H1 (cell line): ENCODE data around the gene DUSP10. TPM values are rescaled to one million over a fixed set of nuclear protein-coding genes. Genes with fewer than 3 reads are reported as not detected.

Experiments used
- CTCF ChIA-PET: fragments of 300-600 bp; sonication (Branson Sonifier 250); formaldehyde crosslinking; loops from one replicate; lab custom pipeline; 2021; ENCODE audit not compliant: partially characterized antibody; lab: Charles Lee
- POLR2A ChIA-PET: fragments of 300-600 bp; sonication (Branson Sonifier 250); formaldehyde crosslinking; loops from one replicate; lab custom pipeline; 2021; ENCODE audit warnings: inconsistent platforms; ENCODE audit not compliant: partially characterized antibody; lab: Charles Lee
- DNase-seq, 2 experiments: peaks; one replicate each; pipeline versions ENCODE4 v3.0.0 to v3.0.0-alpha.2; 2010 to 2022; ENCODE audit warnings: low spot score in 2 of 2, low read depth in 1 of 2, mixed read lengths in 1 of 2
- FAIRE-seq: peaks from 2 replicates; lab custom pipeline; 2011; peaks lifted over from hg19 to GRCh38; lab: Jason Lieb, UNC
- H2AFZ ChIP-seq: 2 replicates; pipeline ENCODE4 v1.8.1; 2012; ENCODE audit warnings: low read length, inconsistent platforms
- H2AK5ac ChIP-seq: 2 replicates; pipeline ENCODE4 v1.6.1; 2013; ENCODE audit warnings: low read depth, low read length
- H2BK120ac ChIP-seq: replicated peaks from 2 replicates; pipeline ENCODE3; 2013; ENCODE audit warnings: low read depth, low read length, inconsistent platforms
- H2BK12ac ChIP-seq: 2 replicates; pipeline ENCODE4 v1.6.1; 2013; ENCODE audit warnings: low read depth, low read length
- H2BK15ac ChIP-seq: 2 replicates; pipeline ENCODE4 v1.6.1; 2013; ENCODE audit warnings: low read length
- H2BK20ac ChIP-seq: 2 replicates; pipeline ENCODE4 v1.6.1; 2013; ENCODE audit warnings: low read length
- H2BK5ac ChIP-seq: 2 replicates; pipeline ENCODE4 v1.6.1; 2013; ENCODE audit warnings: low read depth, low read length
- H3K14ac ChIP-seq: 2 replicates; pipeline ENCODE4 v1.6.1; 2013; ENCODE audit warnings: inconsistent platforms; ENCODE audit not compliant: insufficient read length
- H3K18ac ChIP-seq: 2 replicates; pipeline ENCODE4 v1.6.1; 2013; ENCODE audit warnings: low read length; ENCODE audit errors: extremely low read depth
- H3K23ac ChIP-seq: 2 replicates; pipeline ENCODE4 v1.6.1; 2013; ENCODE audit warnings: inconsistent platforms; ENCODE audit not compliant: insufficient read length
- H3K23me2 ChIP-seq: 2 replicates; pipeline ENCODE4 v1.6.1; 2013; ENCODE audit warnings: low read depth, low read length
- H3K27ac ChIP-seq: 2 replicates; pipeline ENCODE4 v1.6.1; 2011; ENCODE audit warnings: low read depth, low read length, inconsistent platforms
- H3K27me3 ChIP-seq, 4 experiments: replicated peaks in 1 of 4; 1 replicate in 1 of 4; 2 replicates in 3 of 4; pipeline versions ENCODE4 v1.6.1 to v1.8.1; 2011 to 2013; ENCODE audit warnings: low read length in 3 of 4, mild to moderate bottlenecking in 3 of 4, inconsistent platforms in 2 of 4, mixed read lengths in 2 of 4, moderate library complexity in 1 of 4; ENCODE audit not compliant: control insufficient read depth in 3 of 4, insufficient read depth in 3 of 4; ENCODE audit errors: extremely low read depth in 1 of 4
- H3K36me3 ChIP-seq, 4 experiments: 2 replicates each; pipeline versions ENCODE4 v1.6.1 to v1.8.1; 2011 to 2013; ENCODE audit warnings: mild to moderate bottlenecking in 4 of 4, low read length in 3 of 4, moderate library complexity in 2 of 4, control low read depth in 1 of 4, inconsistent platforms in 1 of 4; ENCODE audit not compliant: insufficient read depth in 4 of 4, control insufficient read depth in 2 of 4
- H3K4ac ChIP-seq: replicated peaks from 2 replicates; pipeline ENCODE3; 2013; ENCODE audit warnings: low read length, low read depth, mixed read lengths, inconsistent platforms; ENCODE audit not compliant: insufficient read length
- H3K4me1 ChIP-seq, 4 experiments: replicated peaks in 1 of 4; 1 replicate in 1 of 4; 2 replicates in 3 of 4; pipeline versions ENCODE4 v1.6.1 to v1.8.1; 2011 to 2013; ENCODE audit warnings: low read length in 3 of 4, inconsistent platforms in 2 of 4, mixed read lengths in 1 of 4; ENCODE audit not compliant: insufficient read depth in 4 of 4, control insufficient read depth in 3 of 4
- H3K4me2 ChIP-seq, 2 experiments: 2 replicates each; pipeline versions ENCODE4 v1.6.1 to v1.8.1; 2011 to 2013; ENCODE audit warnings: low read depth in 2 of 2, low read length in 2 of 2, control low read depth in 1 of 2, inconsistent platforms in 1 of 2, mild to moderate bottlenecking in 1 of 2; ENCODE audit not compliant: insufficient read depth in 1 of 2
- H3K4me3 ChIP-seq, 4 experiments: fragments of 200-600, 300-600 bp in 1 of 4; sonication (generic), shearing (Covaris generic), sonication (Bioruptor Twin) in 1 of 4; 2 replicates each; pipeline versions ENCODE4 v1.5.1 to v1.8.1; 2011 to 2016; ENCODE audit warnings: low read length in 4 of 4, low read depth in 3 of 4, control low read depth in 2 of 4, inconsistent platforms in 2 of 4, mild to moderate bottlenecking in 2 of 4, mixed read lengths in 1 of 4, moderate library complexity in 1 of 4; ENCODE audit not compliant: insufficient read depth in 2 of 4; ENCODE audit errors: extremely low read depth in 1 of 4
- H3K56ac ChIP-seq: replicated peaks from 2 replicates; pipeline ENCODE3; 2013; ENCODE audit warnings: low read depth, mild to moderate bottlenecking, mixed read lengths, low read length, inconsistent platforms; ENCODE audit not compliant: insufficient read length
- H3K79me1 ChIP-seq: 2 replicates; pipeline ENCODE4 v1.6.1; 2013; ENCODE audit warnings: low read depth, low read length, control low read depth
- H3K79me2 ChIP-seq, 2 experiments: 2 replicates each; pipeline versions ENCODE4 v1.6.1 to v1.8.1; 2012 to 2013; ENCODE audit warnings: low read length in 2 of 2, mild to moderate bottlenecking in 2 of 2, inconsistent platforms in 1 of 2; ENCODE audit not compliant: insufficient read depth in 2 of 2, control insufficient read depth in 1 of 2
- H3K9ac ChIP-seq, 4 experiments: replicated peaks in 1 of 4; 1 replicate in 1 of 4; 2 replicates in 3 of 4; pipeline versions ENCODE4 v1.6.1 to v1.8.1; 2011 to 2013; ENCODE audit warnings: low read depth in 3 of 4, low read length in 3 of 4, control low read depth in 2 of 4, mild to moderate bottlenecking in 2 of 4, moderate library complexity in 2 of 4, inconsistent platforms in 1 of 4; ENCODE audit errors: extremely low read depth in 1 of 4
- H3K9me3 ChIP-seq, 2 experiments: 2 replicates each; pipeline versions ENCODE4 v1.6.1 to v1.8.1; 2012 to 2013; ENCODE audit warnings: mild to moderate bottlenecking in 2 of 2, moderate library complexity in 2 of 2, control low read depth in 1 of 2, inconsistent platforms in 1 of 2, low read depth in 1 of 2, low read length in 1 of 2, mixed read lengths in 1 of 2; ENCODE audit not compliant: insufficient read depth in 2 of 2
- H4K20me1 ChIP-seq, 2 experiments: replicated peaks in 1 of 2; 2 replicates each; pipeline versions ENCODE3 to v1.8.1; 2011 to 2013; ENCODE audit warnings: inconsistent platforms in 2 of 2, low read length in 2 of 2, mild to moderate bottlenecking in 1 of 2; ENCODE audit not compliant: insufficient read depth in 2 of 2, control insufficient read depth in 1 of 2
- H4K5ac ChIP-seq: 2 replicates; pipeline ENCODE4 v1.6.1; 2013; ENCODE audit warnings: low read length, low read depth, mixed read lengths, inconsistent platforms; ENCODE audit not compliant: insufficient read length
- H4K8ac ChIP-seq: 2 replicates; pipeline ENCODE4 v1.8.0; 2013; ENCODE audit warnings: mild to moderate bottlenecking, moderate library complexity, low read length, inconsistent platforms; ENCODE audit not compliant: insufficient read depth; ENCODE audit errors: extremely low read depth
- H4K91ac ChIP-seq: replicated peaks from 2 replicates; pipeline ENCODE3; 2013; ENCODE audit warnings: low read length, mixed read lengths, inconsistent platforms; ENCODE audit not compliant: insufficient read length
- CTBP2 ChIP-seq: IDR thresholded peaks from 2 replicates; pipeline ENCODE4 v1.7.0; 2011; ENCODE audit warnings: borderline replicate concordance, mild to moderate bottlenecking, moderate library complexity, mixed read lengths, low read length; ENCODE audit not compliant: insufficient read depth, insufficient read length
- EP300 ChIP-seq, 2 experiments: IDR thresholded peaks; 1 replicate in 1 of 2; 2 replicates in 1 of 2; pipeline ENCODE4 v1.6.1; 2011 to 2012; ENCODE audit warnings: low read depth in 2 of 2, low read length in 2 of 2, mild to moderate bottlenecking in 2 of 2, borderline replicate concordance in 1 of 2, inconsistent platforms in 1 of 2, moderate library complexity in 1 of 2
- FOSL1 ChIP-seq: IDR thresholded peaks from 2 replicates; pipeline ENCODE4 v1.6.1; 2011; ENCODE audit warnings: mild to moderate bottlenecking, low read depth, low read length, moderate library complexity; ENCODE audit not compliant: insufficient read depth
- HDAC2 ChIP-seq, 2 experiments: fragments of 300-600 bp in 1 of 2; sonication (generic) in 1 of 2; IDR thresholded peaks; 2 replicates each; pipeline ENCODE4 v1.6.1; 2011 to 2012; ENCODE audit warnings: low read depth in 2 of 2, low read length in 2 of 2, mild to moderate bottlenecking in 2 of 2, moderate library complexity in 2 of 2, borderline replicate concordance in 1 of 2, inconsistent platforms in 1 of 2
- HDAC6 ChIP-seq: IDR thresholded peaks from one replicate; pipeline ENCODE4 v1.7.1; 2012; ENCODE audit warnings: low read depth, mild to moderate bottlenecking, inconsistent platforms, low read length, moderate library complexity
- RNF2 ChIP-seq: fragments of 200-900, 300-1000 bp; sonication (generic); IDR thresholded peaks from 2 replicates; pipeline ENCODE4 v1.7.1; 2016; ENCODE audit warnings: borderline replicate concordance, low read depth, mild to moderate bottlenecking, antibody characterized with exemption, low read length; ENCODE audit not compliant: poor library complexity, severe bottlenecking; ENCODE audit errors: missing control alignments
- WGBS, 2 experiments: shearing (Covaris generic) in 1 of 2; methylation state at CpG; one replicate each; pipeline versions ENCODE4 v1.1.6 to v1.1.7; 2013 to 2015; ENCODE audit warnings: low lambda C conversion rate in 2 of 2, mixed read lengths in 2 of 2, inconsistent platforms in 1 of 2, low coverage in 1 of 2, missing lambda C conversion rate in 1 of 2; ENCODE audit not compliant: insufficient replicate concordance in 2 of 2, insufficient coverage in 1 of 2, insufficient read length in 1 of 2; ENCODE audit errors: extremely low coverage in 1 of 2, missing lambda C conversion rate in 1 of 2; 5-methylcytosine and 5-hydroxymethylcytosine counted together
- polyA plus RNA-seq, 7 experiments: library from polyadenylated mRNA; depleted of rRNA in 3 of 7; stranded (reverse) in 5 of 7; unstranded in 2 of 7; fragments of >200 nt in 5 of 7; fragments of 200-250 nt in 2 of 7; gene quantifications; 1 replicate in 5 of 7; 2 replicates in 1 of 7; 4 replicates in 1 of 7; pipeline versions ENCODE4 v1.2.1 to v1.2.3, GENCODE V29; 2011 to 2013; ENCODE audit warnings: missing spikeins in 2 of 7, mixed read lengths in 2 of 7
- total RNA-seq: library from RNA; stranded (reverse); fragmentation: NEBNext Ultra II Directional; extraction: Animal tissue kit (Norgen Biotek cat#: 25700); gene quantifications from 2 replicates; pipeline ENCODE4 v1.2.1, GENCODE V29; 2021

DUSP10 gene
- total and polyA plus RNA-seq, 2 of the 8 experiments (the other 6 are each of a cell fraction or from before 2014, with no cell fraction given) = 1.2 TPM

DNA sequence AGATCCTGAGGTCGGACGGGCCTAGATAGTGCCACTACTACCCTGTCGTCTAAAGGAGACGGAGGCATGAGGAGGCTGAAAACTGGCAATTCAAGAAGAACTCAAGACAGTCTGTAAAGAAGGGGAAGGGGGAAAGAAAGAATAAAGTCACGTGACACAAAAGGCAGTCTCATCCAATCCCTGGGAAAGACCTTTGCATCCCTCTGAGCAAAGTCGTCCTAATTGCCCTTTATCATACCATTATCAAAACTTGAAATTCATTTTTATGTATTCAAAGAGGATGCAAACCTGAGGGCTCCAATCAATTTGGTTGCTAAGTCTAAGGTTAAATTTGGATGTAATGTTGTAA, 2.2 kb downstream of the DUSP10 start:
- Histone ChIP-seq H2BK5ac (no peak overlapping the region), H3K18ac (no peak overlapping the region), H2BK20ac (no peak overlapping the region), H2AK5ac (no peak overlapping the region), H4K91ac (no peak overlapping the region), H3K4me1 (peaks cover 5 to 13% (median 8%) of the 10 kb centered on the region in 4 experiments), H3K9ac (no peak overlapping the region), H2BK15ac (no peak overlapping the region), H4K20me1 (peaks cover 0 to 7% of the 10 kb centered on the region in 2 experiments), H3K27me3 (peaks cover 6 to 27% (median 23%) of the 10 kb centered on the region in 4 experiments), H3K27ac (no peak overlapping the region), H2AFZ (no peak overlapping the region), H3K4me2 (no peak overlapping the region; a peak in 1 of 4 replicates), H2BK120ac (no peak overlapping the region), H2BK12ac (no peak overlapping the region), H3K4ac (no peak overlapping the region), H3K14ac (no peak overlapping the region), H3K23me2 (peaks cover 15% of the 10 kb centered on the region), H3K9me3 (no peaks in the 10 kb centered on the region), H3K4me3 (no peak overlapping the region), H4K8ac (no peak overlapping the region), H3K79me1 (no peaks in the 10 kb centered on the region), H3K36me3 (no peaks in the 10 kb centered on the region), H4K5ac (no peak overlapping the region), H3K23ac (no peak overlapping the region), H3K56ac (no peak overlapping the region), H3K79me2 (no peaks in the 10 kb centered on the region)
- ChIA-PET CTCF (interaction anchor here (1.0 kb wide), 1 partner anchor 595 kb away, joined by 3 read pairs; no protein-coding TSS in a partner anchor), POLR2A (no interaction called here)
- no peak for DNase-seq
- FAIRE-seq = no peak
- WGBS, 2 experiments = 95% methylated on average over 6 of the region's 6 CpGs; no CpG with 5 or more reads in 1 of the 2 experiments
- TF ChIP-seq FOSL1 = no peak
- no peak for TF ChIP-seq EP300 (IDR thresholded peaks at IDR 0.05; ENCODE audit: borderline replicate concordance in 1 of 2, low read depth in 2 of 2, low read length in 2 of 2)
- TF ChIP-seq CTBP2 = no peak
- TF ChIP-seq HDAC2 (IDR thresholded peaks at IDR 0.05; ENCODE audit: borderline replicate concordance in 1 of 2, low read depth in 2 of 2, low read length in 2 of 2) = no peak
- no peak for TF ChIP-seq HDAC6
- TF ChIP-seq RNF2 = no peak
